HG03159 (cell line): ENCODE results near the gene CDC42SE1.
"Not testable (repeated sequence)": the region's sequence is repeated elsewhere in the genome, so short reads cannot be mapped to it uniquely, and the experiment has no call there.

Experiments used
- ATAC-seq: cut with Tn5 transposase; IDR thresholded peaks from one replicate; pipeline ENCODE4 v1.9.1; 2021; ENCODE audit warnings: mild to moderate bottlenecking, moderate library complexity; ENCODE audit not compliant: unreplicated experiment

The CDC42SE1 gene

GRCh38 chr1:151059109-151060006 is at the start of gene CDC42SE1:
CDC42SE1 (minus strand) TSS chr1:151059622; CDS start chr1:151055730, 3,892 bp downstream.
- ATAC-seq, result peak; percentile 80

- ATAC-seq, result no peak
These were observed 48.9 kb upstream of the CDC42SE1 start for GRCh38 chr1:151108331-151108730.

- no peak for ATAC-seq
These were observed 47.5 kb upstream of the CDC42SE1 start for GRCh38 chr1:151106894-151107293.

GRCh38 chr1:151104630-151105029 is 45.2 kb upstream of the CDC42SE1 start:
- ATAC-seq, result no peak

GRCh38 chr1:151098126-151098525 is 38.7 kb upstream of the CDC42SE1 start:
- ATAC-seq, result no peak

GRCh38 chr1:151097426-151097825 is 38.0 kb upstream of the CDC42SE1 start:
- ATAC-seq, result not testable (repeated sequence)

GRCh38 chr1:151085953-151086559 is 26.6 kb upstream of the CDC42SE1 start:
- no peak for ATAC-seq

- no peak for ATAC-seq
These were observed 12.8 kb upstream of the CDC42SE1 start for GRCh38 chr1:151072224-151072623.

GRCh38 chr1:151070474-151071276 is 11.3 kb upstream of the CDC42SE1 start, which contains the start of gene GABPB2:
GABPB2 (plus strand) TSS chr1:151070761; CDS start chr1:151088190, 17,429 bp downstream.
- peak; percentile 67 for ATAC-seq

- no peak for ATAC-seq
These were observed 9.7 kb upstream of the CDC42SE1 start for GRCh38 chr1:151069103-151069486.

- ATAC-seq, result no peak
These were observed 7.8 kb upstream of the CDC42SE1 start for GRCh38 chr1:151067185-151067584.

- ATAC-seq, result no peak
These were observed 5.7 kb upstream of the CDC42SE1 start for GRCh38 chr1:151065089-151065645.

- ATAC-seq, result no peak
These were observed 3.4 kb upstream of the CDC42SE1 start for GRCh38 chr1:151062741-151063371.

- ATAC-seq, result no peak
These were observed 2.3 kb upstream of the CDC42SE1 start for GRCh38 chr1:151061704-151062103.

- ATAC-seq, result no peak
These were observed 1.4 kb upstream of the CDC42SE1 start for GRCh38 chr1:151060657-151061421.

GRCh38 chr1:151060007-151060656 is 710 bp upstream of the CDC42SE1 start, which contains the start of gene MLLT11:
MLLT11 (plus strand) TSS chr1:151060397; CDS start chr1:151067225, 6,828 bp downstream.
- ATAC-seq, result no peak

GRCh38 chr1:151058692-151059091 is 730 bp downstream of the CDC42SE1 start:
- ATAC-seq, result no peak

GRCh38 chr1:151056149-151056548 is 3.3 kb downstream of the CDC42SE1 start:
- ATAC-seq, result no peak

GRCh38 chr1:151055581-151055980 is 3.8 kb downstream of the CDC42SE1 start:
- ATAC-seq, result no peak
